Lower lobe of right lung (tissue), 2 donors: ENCODE measurements around the gene NLE1. TPM values are rescaled to one million over a fixed set of nuclear protein-coding genes. Genes with fewer than 3 reads are reported as not detected.
"Not testable (repeated sequence)": the region's sequence is repeated elsewhere in the genome, so short reads cannot be mapped to it uniquely, and the experiment has no call there.

ENCODE experiments used
- ATAC-seq, 2 donors: fragments of 200-7000 bp; cut with Tn5 transposase; one replicate each; pipeline ENCODE4 v1.9.1; 2020 to 2022; ENCODE audit warnings: mild to moderate bottlenecking in 2 of 2, moderate library complexity in 2 of 2
- DNase-seq: peaks from one replicate; pipeline ENCODE4 v3.0.0-alpha.2; 2020
- H3K27ac ChIP-seq: fragments of 200-600 bp; one replicate; pipeline ENCODE4 v1.8.0; 2022
- H3K27me3 ChIP-seq: fragments of 200-600 bp; one replicate; pipeline ENCODE4 v1.8.0; 2022; ENCODE audit warnings: low read depth
- H3K36me3 ChIP-seq: fragments of 200-600 bp; one replicate; pipeline ENCODE4 v1.8.0; 2022; ENCODE audit warnings: mild to moderate bottlenecking
- H3K4me1 ChIP-seq: fragments of 200-600 bp; one replicate; pipeline ENCODE4 v1.8.0; 2022
- H3K4me3 ChIP-seq: fragments of 200-600 bp; one replicate; pipeline ENCODE4 v1.8.0; 2022; ENCODE audit warnings: mild to moderate bottlenecking
- H3K9me3 ChIP-seq: fragments of 200-600 bp; one replicate; pipeline ENCODE4 v1.8.0; 2022
- CTCF ChIP-seq: fragments of 200-600 bp; IDR thresholded peaks from one replicate; pipeline ENCODE4 v1.8.0; 2022; ENCODE audit warnings: antibody characterized with exemption, mild to moderate bottlenecking
- intact Hi-C: fragments of 100-400 bp; cut with DNase I; formaldehyde crosslinking; loops from one replicate; pipeline ENCODE4 v1.11.0; 2022
- total RNA-seq: library from RNA; stranded (reverse); fragmentation: NEBNext Ultra II Directional; extraction: Animal tissue kit (Norgen Biotek cat#: 25700); gene quantifications from one replicate; pipeline ENCODE4 v1.2.1, GENCODE V29; 2021
- donor health status: DM: no; HTN: yes; CAD: no; lungs with severe emphysema.

Gene NLE1
- total RNA-seq, 1 donor from 2014 or later = 9.0 TPM

GRCh38 chr17:35185849-35186248 lies 43.7 kb upstream of the NLE1 start:
- no peak for ATAC-seq
- no peak for DNase-seq
- no peak overlapping the region for H3K4me3 ChIP-seq
- no peak for TF ChIP-seq CTCF
- no peak overlapping the region for H3K27ac ChIP-seq
- peaks cover 9% of the 10 kb centered on the region for H3K4me1 ChIP-seq
- H3K9me3 ChIP-seq = no peaks in the 10 kb centered on the region
- no peaks in the 10 kb centered on the region for H3K27me3 ChIP-seq
- H3K36me3 ChIP-seq = no peaks in the 10 kb centered on the region
- intact Hi-C loops = no loop called here

GRCh38 chr17:35184274-35184673 lies 42.2 kb upstream of the NLE1 start:
- TF ChIP-seq CTCF = no peak
- Histone ChIP-seq H3K36me3 (no peaks in the 10 kb centered on the region), H3K9me3 (no peaks in the 10 kb centered on the region), H3K4me1 (peaks cover 9% of the 10 kb centered on the region), H3K27me3 (no peaks in the 10 kb centered on the region), H3K4me3 (no peak overlapping the region), H3K27ac (no peak overlapping the region)
- no peak for DNase-seq
- intact Hi-C loops = no loop called here
- no peak for ATAC-seq

GRCh38 chr17:35183332-35183731 lies 41.2 kb upstream of the NLE1 start:
- no peak for DNase-seq
- TF ChIP-seq CTCF = no peak
- ATAC-seq = no peak

GRCh38 chr17:35179379-35179778 lies 37.3 kb upstream of the NLE1 start:
- H3K4me3 ChIP-seq, DNase-seq, intact Hi-C loops, H3K9me3 ChIP-seq, H3K27me3 ChIP-seq, H3K4me1 ChIP-seq, ATAC-seq, H3K36me3 ChIP-seq, H3K27ac ChIP-seq: not testable (repeated sequence)

More at GRCh38 chr17:35183332-35183731, 41.2 kb upstream of the NLE1 start:
- Histone ChIP-seq H3K4me3 (no peak overlapping the region), H3K27me3 (no peaks in the 10 kb centered on the region), H3K4me1 (peaks cover 3% of the 10 kb centered on the region), H3K27ac (no peak overlapping the region), H3K36me3 (no peaks in the 10 kb centered on the region), H3K9me3 (no peaks in the 10 kb centered on the region)
- intact Hi-C loops = no loop called here

GRCh38 chr17:35176897-35177296 lies 34.8 kb upstream of the NLE1 start:
- no peak overlapping the region for H3K27ac ChIP-seq
- no peaks in the 10 kb centered on the region for H3K9me3 ChIP-seq
- no peak for DNase-seq
- no peaks in the 10 kb centered on the region for H3K27me3 ChIP-seq
- no peak for TF ChIP-seq CTCF
- intact Hi-C loops = no loop called here
- H3K4me3 ChIP-seq = no peak overlapping the region
- ATAC-seq = no peak
- H3K4me1 ChIP-seq = peaks cover 3% of the 10 kb centered on the region
- H3K36me3 ChIP-seq = no peaks in the 10 kb centered on the region

- Histone ChIP-seq H3K4me1 (peaks cover 11% of the 10 kb centered on the region), H3K27me3 (no peaks in the 10 kb centered on the region), H3K36me3 (no peaks in the 10 kb centered on the region), H3K4me3 (no peak overlapping the region), H3K9me3 (no peaks in the 10 kb centered on the region), H3K27ac (no peak overlapping the region)
- intact Hi-C loops = no loop called here
- ATAC-seq = no peak
- TF ChIP-seq CTCF = no peak
- no peak for DNase-seq
Observed at GRCh38 chr17:35175638-35176415, 33.7 kb upstream of the NLE1 start.
